DMS114 treated with DMSO at 0.1 percent for 48 hours (cell line): ENCODE results near the gene CAMKV.

Source experiments
- DNase-seq: peaks from one replicate; lab custom pipeline; 2025; ENCODE audit not compliant: unreplicated experiment; lab: John Stamatoyannopoulos, UW

CAMKV gene

GRCh38 chr3:49896345-49896744 lies 26.6 kb upstream of the CAMKV start:
- DNase-seq, result no peak

- no peak for DNase-seq
These were observed 26.1 kb upstream of the CAMKV start for GRCh38 chr3:49895791-49896190.

- DNase-seq, result no peak
These were observed 19.6 kb upstream of the CAMKV start for GRCh38 chr3:49889296-49889695.

- no peak for DNase-seq
These were observed 17.2 kb upstream of the CAMKV start for GRCh38 chr3:49886922-49887265.

GRCh38 chr3:49883998-49884397 lies 14.3 kb upstream of the CAMKV start:
- no peak for DNase-seq

GRCh38 chr3:49882166-49882565 lies 12.5 kb upstream of the CAMKV start:
- DNase-seq, result no peak

- DNase-seq, result no peak
These were observed 11.0 kb upstream of the CAMKV start for GRCh38 chr3:49880581-49881315.

- no peak for DNase-seq
These were observed 10.0 kb upstream of the CAMKV start for GRCh38 chr3:49879721-49880120.

GRCh38 chr3:49878686-49879085 lies 9.0 kb upstream of the CAMKV start:
- no peak for DNase-seq

- no peak for DNase-seq
These were observed 8.0 kb upstream of the CAMKV start for GRCh38 chr3:49877716-49878115.

GRCh38 chr3:49876567-49876966 lies 6.9 kb upstream of the CAMKV start:
- no peak for DNase-seq

GRCh38 chr3:49873623-49874022 lies 3.9 kb upstream of the CAMKV start:
- DNase-seq, result no peak

- DNase-seq, result no peak
These were observed 3.1 kb upstream of the CAMKV start for GRCh38 chr3:49872801-49873281.

GRCh38 chr3:49871531-49872153 lies 1.9 kb upstream of the CAMKV start:
- no peak for DNase-seq

GRCh38 chr3:49868862-49869466 lies 742 bp downstream of the CAMKV start:
- DNase-seq, result no peak

- no peak for DNase-seq
These were observed 1.8 kb downstream of the CAMKV start for GRCh38 chr3:49867871-49868321.

- DNase-seq, result no peak
These were observed 2.3 kb downstream of the CAMKV start for GRCh38 chr3:49867400-49867799.

GRCh38 chr3:49865198-49865784 lies 4.4 kb downstream of the CAMKV start:
- no peak for DNase-seq

GRCh38 chr3:49864505-49864904 lies 5.2 kb downstream of the CAMKV start:
- DNase-seq, result no peak

- no peak for DNase-seq
These were observed 10.0 kb downstream of the CAMKV start for GRCh38 chr3:49859576-49860305.
